Activated CD8-positive, alpha-beta memory T cell treated with anti-CD3 and anti-CD28 coated beads, Interleukin-2, amount 50 U/mL, for 1 hour (primary cell): Measurements from ENCODE around the gene MTA3.

Experiments used
- DNase-seq: peaks from one replicate; pipeline ENCODE4 v3.0.0-alpha.2; 2020; ENCODE audit errors: extremely low read depth

MTA3 gene

DNA sequence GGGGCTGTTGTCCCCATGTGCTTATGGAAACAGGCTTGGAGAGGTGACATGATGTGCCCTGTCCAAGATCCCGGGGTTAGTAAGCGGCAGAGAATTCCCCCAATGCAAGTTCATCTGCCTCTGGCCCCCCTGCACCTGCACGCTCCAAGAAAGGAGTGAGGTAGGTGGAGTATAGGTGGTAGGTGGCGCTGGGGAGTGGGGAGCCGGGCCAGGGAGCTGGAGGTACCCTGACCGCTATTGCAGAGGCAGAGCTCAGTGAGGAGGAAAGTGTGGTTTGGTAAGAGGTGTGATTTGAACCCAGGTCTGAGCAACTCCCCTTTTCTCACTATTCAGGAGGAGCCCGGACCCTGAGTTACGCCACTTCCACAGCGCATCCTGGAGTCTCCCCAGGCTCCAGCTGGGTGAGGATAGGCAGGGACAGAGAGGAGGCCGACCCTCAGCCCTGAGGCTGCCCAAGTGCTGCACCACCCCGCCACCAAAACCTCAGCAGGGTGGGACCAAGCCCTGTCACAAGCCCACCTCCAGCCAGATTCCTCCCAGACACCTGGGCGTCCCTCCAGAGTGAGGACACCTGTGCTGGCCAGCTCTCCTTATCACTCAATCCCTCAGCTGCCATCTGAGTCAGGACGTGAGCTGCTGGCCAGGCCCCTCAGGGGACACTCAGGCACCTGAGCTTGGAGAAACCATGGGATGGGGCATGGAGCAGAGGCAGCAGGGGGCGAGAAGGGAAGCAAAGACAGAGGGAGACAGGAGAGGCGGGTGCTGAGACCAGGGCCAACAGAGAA, 218.3 kb downstream of the MTA3 start:
- DNase-seq = no peak

DNA sequence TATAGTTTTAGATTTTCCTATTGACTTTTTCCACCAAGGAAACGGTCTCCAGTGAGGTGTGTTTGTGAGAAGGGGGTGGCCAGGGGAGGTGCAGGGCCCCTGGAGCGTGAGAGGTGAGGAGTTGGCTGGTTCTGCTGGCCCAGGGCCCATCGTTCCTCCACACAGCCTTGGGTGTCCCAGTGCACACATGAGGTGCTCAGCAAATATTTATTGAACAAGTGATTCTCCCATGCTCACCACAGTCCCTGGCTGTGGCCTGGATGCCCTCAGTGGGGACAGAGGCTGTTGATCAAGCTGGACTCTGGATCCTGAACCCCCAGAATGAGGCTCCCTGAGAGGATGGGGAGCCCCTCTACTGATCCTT, 219.0 kb downstream of the MTA3 start:
- DNase-seq = no peak

GRCh38 chr2:42787788-42788477, 219.5 kb downstream of the MTA3 start:
- DNase-seq = no peak

- DNase-seq = no peak
Observed at GRCh38 chr2:42788478-42788793, 220.0 kb downstream of the MTA3 start.

DNA sequence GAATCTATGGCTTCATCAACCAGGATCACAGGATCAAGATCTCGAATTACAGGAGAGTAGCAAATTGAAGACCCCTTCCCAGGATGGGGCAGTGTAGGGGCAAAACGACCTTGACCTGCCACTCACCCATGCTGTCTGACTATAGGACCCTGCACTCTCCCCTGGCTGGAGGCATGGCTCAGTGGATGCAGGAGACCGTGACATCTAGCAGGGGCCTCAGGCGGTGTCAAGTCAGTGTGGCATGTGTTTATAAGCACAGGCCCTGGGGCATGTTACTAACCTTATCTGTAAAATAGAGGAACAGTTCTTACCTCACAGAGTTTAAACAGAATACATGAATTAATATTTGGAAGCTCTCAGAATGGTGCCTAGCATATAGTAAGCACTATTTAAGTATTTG, 220.4 kb downstream of the MTA3 start:
- DNase-seq = no peak

DNA sequence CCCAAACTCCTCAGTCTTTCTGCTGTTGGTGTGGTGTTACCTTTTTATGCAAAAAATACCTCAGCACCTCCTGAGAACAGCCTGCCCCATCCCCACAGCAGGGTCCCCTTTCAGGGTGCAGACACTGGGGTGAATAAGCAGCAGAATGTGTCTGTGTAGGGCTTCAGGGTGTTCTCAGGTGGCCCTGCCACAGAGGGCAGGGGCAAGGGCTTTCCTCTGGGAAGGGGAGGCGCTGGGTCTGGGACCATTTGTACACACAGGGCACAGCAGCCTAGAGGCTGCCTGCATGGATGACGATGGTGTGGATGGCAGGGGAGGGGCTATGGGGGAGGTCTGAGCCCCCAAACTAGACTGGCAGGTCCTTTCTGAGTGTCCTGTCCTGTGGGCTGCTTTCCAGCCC, 221.3 kb downstream of the MTA3 start:
- DNase-seq = no peak

DNA sequence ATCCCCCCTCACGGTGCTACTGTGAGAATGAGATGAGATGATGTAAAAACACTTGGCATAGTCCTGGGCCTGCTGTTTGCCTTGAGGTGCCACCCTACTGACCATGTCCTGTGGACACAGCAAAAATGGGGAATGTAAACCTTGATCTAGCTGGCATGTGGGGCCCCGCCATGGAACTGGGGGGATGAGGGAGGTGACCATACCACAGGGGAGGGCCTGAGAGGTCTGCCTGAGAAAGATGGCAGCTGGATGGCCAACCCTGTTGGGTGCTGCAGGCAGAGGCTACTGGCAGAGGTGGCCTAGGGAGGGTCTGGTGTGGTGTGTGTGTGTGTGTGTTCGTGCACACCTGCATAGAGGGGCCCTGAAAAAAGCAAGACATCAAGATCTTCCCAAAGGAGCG, 223.2 kb downstream of the MTA3 start:
- DNase-seq = no peak

DNA sequence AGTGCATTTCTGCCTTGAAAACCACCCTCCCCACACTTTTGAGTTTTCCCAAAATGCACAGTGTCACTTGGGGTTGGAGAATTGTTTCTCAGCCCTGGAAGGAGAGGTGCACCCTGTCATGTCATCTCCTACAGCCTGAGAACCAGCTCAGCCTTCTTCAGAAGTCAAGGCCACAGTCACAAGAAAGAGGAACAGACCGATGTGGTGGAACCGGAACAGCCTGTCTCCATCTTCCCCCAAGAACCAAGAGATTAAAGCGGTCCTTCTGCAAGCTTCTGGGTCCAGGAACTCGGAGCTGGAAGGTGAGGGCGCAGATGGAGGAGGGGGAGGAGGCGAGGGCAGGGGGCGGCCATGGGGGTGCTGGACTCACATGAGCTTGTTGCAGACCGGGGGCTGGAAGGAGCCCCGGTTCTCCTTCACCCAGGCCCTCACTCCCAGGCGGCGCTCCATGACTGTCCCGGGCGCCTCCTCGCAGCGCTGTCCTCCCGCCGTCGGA, 223.7 kb downstream of the MTA3 start:
- DNase-seq = no peak

- DNase-seq = no peak
Observed at GRCh38 chr2:42792583-42793333, 224.3 kb downstream of the MTA3 start, which contains the start of gene HAAO. Gene HAAO (minus strand): TSS chr2:42792583. CDS start chr2:42792536, 47 bp downstream.

DNA sequence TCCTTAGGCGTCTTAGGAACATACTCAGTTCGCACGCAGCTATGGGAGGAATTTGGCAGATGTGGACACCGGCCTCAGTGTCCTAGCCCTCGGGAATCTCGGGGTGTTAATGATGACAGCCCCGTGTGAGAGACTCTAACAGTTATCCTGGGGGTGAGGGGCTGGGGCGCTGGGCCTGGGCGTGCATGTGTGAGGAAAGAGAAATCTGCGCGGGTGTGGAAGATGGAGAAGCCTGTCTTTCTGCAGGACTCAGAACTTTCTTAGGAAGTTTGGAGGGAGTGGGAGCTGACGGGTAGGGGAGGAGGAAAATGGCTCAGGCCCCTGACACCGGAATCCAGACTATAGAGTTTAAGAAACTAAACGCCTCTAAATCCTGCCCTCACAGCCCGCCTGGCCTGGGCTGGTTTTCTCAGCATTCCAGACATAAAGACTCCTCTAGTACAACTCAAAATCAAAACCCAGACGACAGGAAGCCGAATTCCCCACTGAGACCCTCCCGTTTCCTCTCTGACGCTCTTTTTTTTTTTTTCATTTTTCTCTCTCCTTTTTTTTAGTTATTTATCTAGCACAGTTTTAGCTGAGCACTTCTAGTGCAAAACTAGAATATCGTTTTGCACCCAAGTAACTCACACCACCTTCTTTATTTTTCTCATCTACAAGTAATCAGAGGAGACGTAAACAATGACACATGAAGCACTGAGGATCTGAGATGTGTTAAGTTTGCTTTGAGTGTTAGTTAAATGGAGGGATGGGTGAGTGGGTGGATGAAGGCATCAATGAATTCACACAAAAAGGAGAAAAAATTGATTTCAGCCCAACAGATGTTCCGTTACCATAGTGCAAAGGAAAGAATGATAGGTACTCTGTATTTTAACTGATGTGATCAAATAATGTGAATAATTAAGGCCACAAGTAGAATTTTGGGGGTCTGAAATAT, 225.2 kb downstream of the MTA3 start:
- no peak for DNase-seq

DNA sequence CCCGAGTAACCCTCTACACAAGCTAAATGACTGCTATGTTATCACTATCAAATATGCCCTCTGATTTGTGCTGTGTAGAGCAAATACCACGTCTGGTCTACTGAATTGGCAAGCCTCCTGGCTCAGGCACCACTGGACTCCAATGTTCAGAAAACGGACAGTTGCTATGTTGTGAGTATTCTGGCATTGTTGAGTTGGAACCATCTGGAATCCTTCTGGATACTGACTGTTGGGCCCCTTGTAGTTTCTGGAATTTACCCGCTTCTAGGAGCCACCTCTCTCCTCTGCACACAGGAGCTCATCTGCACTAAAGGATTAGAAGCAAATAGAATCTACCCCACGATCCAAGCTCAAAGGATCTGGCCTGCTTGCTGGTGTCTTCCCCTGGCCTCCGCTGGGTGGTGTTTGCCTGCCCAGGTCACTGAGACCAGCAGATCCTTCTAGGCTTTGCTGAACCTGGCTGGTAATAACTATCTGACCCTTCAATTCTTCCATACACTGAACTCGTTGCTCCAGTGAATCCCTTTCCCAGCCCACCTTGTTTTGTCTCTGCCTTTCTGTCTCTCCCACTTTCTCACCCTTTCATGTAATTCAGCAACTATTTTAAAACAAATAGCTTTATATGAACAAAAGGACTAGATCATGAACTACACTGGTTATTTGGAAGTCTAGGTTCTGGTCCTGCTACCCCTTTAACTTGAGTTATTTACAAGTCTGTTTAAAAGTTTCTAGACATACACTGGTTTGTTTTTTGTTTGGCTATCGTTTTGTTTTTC, 226.0 kb downstream of the MTA3 start:
- no peak for DNase-seq

DNA sequence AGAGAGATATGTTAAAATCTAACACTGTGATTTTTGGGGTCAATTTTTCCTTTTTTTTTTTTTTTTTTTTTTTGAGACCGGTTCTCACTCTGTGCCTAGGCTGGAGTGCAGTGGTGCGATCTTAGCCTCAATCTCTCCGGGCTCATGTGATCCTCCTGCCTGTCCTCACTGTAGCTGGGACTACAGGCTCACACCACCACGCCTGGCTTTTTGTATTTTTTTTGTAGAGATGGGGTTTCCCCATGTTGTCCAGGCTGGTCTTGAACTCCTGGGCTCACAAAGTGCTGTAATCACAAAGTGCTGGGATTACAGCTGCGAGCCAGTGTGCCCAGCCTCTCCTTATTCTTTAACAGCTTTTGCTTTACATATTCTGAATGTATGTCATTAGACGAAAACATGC, 226.8 kb downstream of the MTA3 start:
- no peak for DNase-seq

GRCh38 chr2:42795841-42796301, 227.4 kb downstream of the MTA3 start:
- no peak for DNase-seq

GRCh38 chr2:42796427-42797248, 228.2 kb downstream of the MTA3 start:
- no peak for DNase-seq

GRCh38 chr2:42797281-42797680, 228.8 kb downstream of the MTA3 start:
- no peak for DNase-seq

- no peak for DNase-seq
Observed at GRCh38 chr2:42799881-42800280, 231.4 kb downstream of the MTA3 start.

DNA sequence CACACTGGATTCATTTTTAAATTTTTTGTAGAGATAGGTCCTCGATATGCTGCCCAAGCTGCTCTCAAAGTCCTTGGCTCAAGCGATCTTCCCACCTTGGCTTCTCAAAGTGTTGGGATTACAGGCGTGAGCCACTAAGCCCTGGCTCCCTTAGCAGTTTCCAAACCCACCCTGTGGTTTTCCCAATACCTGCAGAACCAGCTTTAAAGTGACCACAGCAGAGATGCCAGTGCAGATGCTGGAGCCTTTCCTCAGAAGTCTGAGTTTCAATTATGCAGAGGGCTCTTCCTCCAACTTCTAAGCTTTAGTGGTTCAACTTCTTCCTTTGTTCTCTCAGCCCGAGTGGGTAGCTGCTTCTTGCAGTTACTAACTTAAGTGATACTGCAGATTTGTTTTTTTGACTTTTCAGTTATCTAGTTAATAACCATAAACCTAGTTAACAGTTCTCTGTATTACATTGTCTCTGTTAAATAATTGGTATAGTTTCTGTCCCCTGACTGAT, 232.1 kb downstream of the MTA3 start:
- DNase-seq = no peak

- DNase-seq = no peak
Observed at GRCh38 chr2:42800981-42801380, 232.5 kb downstream of the MTA3 start.

DNA sequence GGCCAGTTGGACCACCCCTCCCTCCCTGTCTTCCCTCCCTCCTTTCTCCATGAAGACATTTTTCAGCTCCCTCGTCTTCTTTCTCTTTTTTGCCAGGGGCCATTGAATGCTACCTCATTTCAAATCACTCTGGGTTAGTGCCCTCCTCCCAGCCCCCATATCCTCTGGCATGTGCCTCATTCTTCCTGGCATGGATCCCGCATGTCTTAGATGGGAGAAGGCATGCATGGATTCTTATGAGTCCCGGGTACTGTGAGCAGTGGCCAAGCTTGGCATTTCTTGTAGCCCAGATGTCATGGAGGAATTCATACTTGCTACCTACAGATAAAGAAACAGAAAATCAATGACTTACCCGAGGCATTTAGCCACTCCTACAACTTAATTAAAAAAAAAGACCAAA, 232.9 kb downstream of the MTA3 start:
- DNase-seq = no peak

GRCh38 chr2:42802150-42802549, 233.7 kb downstream of the MTA3 start:
- DNase-seq = no peak
